Astrocyte of the hippocampus (primary cell): Measurements from ENCODE around the gene PPP1R2.
"Not testable (repeated sequence)": the region's sequence is repeated elsewhere in the genome, so short reads cannot be mapped to it uniquely, and the experiment has no call there.

Experiments
- DNase-seq: peaks from one replicate; pipeline ENCODE4 v3.0.0; 2011; ENCODE audit warnings: low read depth, low spot score

The PPP1R2 gene

GRCh38 chr3:195542698-195543499, at the start of gene PPP1R2:
Gene PPP1R2 (minus strand): TSS chr3:195543325. CDS start chr3:195543025, 300 bp downstream.
- peak; percentile 97 for DNase-seq

DNA sequence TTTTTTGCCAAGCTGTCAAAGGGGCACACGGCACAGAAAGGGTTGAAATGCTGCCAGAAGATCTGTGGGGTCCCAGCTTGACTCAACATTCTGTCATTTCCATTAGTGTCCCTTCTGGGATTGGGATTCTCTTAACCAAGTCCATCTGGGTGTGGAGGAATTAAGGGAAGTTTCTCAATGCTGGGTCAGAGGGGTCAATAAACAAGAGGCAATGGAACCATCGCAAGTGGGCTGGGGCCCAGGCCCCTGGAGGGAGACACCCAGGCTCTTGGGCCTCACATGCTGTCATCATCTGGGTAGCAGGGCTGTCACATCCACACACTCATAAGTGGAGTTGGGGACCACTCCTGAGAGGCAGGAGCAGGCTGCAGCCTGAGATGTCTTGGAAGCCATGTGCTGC, 48.7 kb upstream of the PPP1R2 start:
- DNase-seq, result no peak

DNA sequence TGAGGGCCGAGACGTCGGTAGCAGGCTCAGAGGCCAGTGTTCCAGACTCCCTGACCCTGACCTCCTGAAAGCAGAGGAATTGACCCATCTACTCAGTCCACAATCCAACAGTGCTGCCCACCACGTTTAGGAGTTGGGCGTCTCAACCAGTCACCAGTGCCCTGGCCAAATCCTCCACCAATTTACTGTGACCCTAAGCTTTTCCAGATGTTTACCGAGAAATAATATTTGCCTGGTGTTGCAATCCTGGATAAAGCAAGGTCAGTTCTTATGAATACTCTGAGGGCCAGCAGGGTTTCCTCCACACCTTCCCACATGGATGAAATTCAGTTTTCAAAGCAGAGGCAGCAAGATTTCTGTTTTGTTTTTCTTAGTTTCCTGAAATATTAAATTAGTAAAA, 48.1 kb upstream of the PPP1R2 start:
- no peak for DNase-seq

- DNase-seq, result not testable (repeated sequence)
These were observed 47.3 kb upstream of the PPP1R2 start for GRCh38 chr3:195590381-195590780.

DNA sequence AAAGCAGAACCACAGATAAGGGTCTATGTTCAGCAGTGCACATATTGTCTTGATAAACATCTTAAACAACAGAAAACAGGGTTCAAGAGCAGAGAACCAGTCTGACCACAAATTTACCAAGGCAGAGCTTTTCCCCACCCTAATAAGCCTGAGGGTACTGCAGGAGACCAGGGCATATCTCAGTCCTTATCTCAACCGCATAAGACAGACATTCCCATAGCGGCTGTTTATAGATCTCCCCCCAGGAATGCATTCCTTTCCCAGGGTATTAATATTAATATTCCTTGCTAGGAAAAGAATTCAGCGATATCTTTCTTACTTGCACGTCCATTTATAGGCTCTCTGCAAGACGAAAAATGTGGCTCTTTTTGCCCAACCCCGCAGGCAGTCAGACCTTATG, 46.7 kb upstream of the PPP1R2 start:
- DNase-seq, result not testable (repeated sequence)

DNA sequence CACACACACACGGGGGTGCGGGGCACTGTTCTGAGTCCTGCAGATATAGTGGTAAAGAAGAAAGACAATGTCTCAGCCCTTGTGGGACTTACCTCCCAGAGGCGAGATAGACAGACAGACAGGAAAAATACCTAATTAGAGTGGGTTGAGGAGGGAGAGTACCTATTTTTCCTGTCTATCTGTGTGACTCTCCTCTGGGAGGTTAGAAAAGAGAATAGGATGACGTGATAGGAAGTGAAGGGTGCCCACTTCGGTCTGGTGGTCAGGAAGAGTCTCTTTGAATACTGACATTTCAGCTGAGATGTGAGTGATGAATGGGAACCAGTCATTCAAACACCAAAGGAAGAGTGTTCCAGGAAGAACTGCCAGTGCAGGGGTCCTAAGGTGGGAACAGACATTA, 44.7 kb upstream of the PPP1R2 start:
- no peak for DNase-seq

DNA sequence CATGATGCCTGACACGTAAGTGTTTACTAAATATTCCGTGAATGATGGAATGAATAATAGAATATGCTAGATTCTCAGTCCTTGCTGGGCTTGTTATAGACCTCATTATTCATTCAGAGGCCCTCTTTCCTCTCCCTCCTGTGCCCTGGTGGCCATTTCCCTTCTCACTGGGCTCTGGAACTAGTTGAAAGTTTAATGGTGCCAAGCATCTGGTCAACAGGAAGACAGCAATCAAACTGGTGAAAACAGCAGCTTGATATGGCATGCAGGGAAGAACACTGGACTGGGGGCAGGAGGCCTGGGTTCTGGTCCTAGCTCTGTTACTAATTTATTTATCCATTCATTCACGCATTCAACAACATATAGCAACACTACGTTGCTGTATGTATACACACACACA, 44.3 kb upstream of the PPP1R2 start:
- no peak for DNase-seq

DNA sequence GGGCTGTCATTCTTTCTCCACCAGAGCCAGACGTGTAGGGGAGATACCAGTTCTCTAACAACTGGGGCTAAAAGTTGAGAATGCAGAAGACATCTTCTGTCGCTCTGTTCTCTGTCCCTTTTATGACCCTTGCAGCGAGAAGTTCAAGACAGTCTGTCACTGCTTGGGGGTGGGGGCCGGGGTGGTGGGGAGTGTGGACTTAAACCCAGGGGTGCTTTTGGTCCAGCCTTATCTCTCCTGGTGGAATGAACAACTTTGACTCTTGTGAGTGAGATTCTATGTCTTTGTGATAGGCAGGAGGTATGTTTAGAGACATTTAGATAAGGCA, 41.4 kb upstream of the PPP1R2 start:
- no peak for DNase-seq

DNA sequence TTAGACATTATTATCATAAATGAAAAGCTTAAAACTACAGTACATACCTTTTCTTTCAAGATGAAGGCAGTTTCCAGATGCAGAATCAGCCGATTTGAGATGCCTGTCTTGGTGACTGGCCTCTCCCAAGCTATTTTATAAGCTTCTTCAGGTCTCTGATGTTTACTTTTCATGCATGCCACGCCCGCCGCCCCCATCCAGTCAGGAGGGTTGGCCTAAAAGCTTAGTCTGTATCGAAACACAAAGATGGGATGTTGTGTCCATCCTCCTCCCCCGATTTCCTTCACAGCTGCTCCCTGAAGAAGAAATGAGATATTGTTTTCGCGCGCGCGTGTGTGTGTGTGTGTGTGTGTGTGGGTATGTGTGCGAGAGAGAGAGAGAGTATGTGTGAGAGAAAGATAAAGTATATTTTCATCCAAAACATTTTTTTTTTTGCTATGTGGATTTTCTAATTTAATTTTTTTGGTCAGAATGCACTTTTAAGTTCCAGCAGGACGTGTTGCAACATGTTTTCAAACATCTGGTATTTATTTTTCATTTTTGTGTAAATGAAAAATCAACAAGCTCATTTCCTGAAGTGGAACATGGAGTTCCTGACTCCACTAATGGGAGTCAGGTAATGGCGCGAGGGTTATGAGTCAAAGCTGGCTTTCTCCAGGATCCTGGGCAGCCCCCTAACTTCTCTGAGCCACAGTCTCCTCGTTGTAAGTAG, 40.9 kb upstream of the PPP1R2 start, which contains the start of gene APOD:
Gene APOD (minus strand): TSS at position 110 of the 712 bp plus-strand sequence. CDS start 4,479 bp downstream, outside the sequence.
- no peak for DNase-seq

GRCh38 chr3:195582947-195583346, 39.8 kb upstream of the PPP1R2 start:
- DNase-seq, result no peak

DNA sequence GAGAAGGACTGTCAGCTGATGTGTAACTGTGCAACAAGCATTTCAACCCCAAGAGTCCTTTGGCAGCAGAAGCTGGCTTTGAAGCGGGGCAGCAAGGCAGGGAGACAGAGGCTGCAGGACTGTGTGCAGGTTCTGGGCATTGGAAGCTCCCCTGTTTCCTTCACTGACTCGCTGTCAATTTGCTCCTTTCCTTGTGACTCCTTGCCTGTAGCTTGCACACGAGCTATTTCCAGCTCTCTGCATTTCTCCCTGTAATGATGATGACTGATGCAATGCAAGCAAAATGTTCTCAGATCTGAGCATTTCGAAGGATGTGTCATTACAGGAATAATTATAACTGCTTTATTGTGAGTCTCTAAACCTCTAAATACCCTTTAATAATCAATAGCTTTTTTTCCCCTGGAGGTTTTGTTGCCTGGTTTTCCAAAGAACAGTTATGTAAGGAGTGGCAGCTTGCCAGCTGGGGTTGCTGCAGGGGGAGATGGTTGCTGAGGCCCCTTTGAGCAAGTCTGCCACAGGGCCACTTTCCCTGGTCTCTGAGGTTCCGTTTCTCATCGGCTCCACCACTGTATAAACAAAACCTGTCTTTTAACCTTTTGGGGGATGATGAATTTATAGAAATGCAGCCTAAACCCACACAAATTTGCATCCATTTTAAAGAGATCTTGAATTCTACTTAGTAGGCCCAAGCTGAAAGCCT, 37.8 kb upstream of the PPP1R2 start:
- DNase-seq, result peak; percentile 20

DNA sequence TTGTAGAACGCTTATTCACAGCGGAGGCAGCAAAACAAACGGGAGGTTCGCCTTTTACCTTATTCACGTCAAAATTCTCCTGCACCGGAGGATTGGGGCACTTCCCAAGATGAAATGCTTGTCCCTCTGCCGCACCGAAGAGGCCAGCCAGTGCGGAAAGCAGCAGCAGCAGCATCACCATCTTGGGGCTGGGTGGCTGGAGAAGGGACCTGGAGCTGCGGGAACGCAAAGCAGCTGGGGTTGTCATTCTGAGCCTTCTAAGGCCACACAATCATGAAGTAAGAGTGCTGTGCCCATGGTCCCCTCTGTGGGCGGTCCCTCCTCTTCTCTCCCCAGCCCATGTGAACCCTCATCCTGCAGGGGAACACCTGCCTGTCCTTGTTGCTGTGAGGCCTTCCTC, 36.2 kb upstream of the PPP1R2 start:
- DNase-seq, result no peak

DNA sequence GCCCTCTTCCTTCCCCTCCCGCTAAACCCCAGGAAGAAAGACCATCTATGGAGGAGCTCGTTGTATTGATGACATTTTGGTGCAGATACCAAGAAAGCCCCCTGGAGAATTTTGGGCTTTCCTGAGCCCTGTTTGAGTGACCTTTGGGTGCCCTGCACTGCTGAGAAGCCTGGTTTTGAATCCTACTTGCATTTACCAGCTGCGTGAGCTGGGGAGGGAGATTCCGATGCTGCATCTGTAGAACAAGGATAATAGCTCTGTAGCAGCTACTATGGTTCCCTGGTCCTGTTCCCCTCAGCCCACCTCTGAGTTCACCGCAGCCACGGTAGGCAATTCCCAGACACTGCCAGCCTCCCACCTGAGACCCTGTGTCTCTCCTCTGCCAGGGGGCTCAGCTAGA, 35.4 kb upstream of the PPP1R2 start:
- no peak for DNase-seq

DNA sequence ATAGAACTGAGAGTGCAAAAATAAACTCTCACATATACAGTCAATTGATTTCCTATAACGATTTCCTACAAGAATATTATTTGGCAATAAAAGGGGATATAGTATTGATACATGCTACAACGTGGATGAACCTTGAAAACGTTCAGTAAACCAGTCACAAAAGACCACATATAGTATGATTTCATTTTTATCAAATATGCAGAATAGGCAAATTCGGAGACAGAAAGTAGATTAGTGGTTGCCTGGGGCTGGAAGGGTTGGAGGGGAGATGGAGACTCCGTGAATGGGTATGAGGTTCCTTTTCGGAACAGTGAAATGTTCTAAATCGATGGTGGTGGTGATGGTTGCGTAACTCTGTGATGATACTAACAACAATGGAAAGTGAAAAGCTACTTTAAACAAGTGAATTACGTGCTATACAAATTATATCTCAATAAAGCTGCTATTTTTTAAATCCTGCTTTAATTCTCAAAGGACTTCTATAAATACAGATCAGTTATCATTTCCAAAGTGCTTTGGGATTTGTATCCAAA, 34.6 kb upstream of the PPP1R2 start:
- no peak for DNase-seq

GRCh38 chr3:195574497-195575304, 31.6 kb upstream of the PPP1R2 start:
- DNase-seq, result no peak

DNA sequence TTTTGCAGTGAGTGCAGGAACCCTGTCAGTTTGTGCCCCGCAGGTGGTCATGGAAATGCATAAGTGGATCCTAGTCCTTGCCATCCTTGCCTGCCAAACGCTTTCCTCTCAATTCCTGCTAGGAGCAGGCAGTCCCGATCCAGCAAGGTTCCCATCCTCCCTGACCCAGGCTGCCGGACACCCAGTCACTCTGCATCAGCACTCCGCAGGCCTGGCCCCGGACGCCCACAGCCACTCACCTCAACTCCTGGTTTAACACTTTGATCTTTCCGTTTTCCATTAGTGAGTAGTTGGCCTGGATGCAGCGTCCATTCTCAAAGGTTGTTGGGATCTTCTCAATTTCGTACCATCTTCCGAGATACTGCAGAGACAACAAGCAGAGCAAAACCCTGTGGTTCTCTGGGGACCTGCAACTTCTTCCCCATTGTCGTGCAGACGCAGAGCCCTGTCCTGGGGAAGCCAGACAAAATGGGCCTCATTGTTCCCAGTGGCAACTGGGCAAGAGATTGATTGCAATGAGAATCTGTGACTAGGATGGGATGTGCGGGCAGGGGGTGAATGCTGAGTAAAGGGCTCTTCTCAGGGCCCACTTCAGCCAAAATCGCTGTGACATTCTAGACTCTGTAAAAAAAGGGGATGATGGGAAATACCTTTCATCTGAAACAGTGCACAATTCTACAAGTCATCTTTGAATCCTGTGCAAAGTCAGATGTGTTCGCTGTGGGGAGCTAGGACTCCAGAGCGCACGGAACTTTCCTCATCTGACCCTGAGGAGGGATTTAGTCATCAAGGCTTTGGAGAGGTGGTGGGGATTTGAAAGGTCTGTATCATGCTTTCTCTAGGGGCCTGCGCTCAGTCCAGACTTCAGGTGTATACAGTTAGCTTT, 30.7 kb upstream of the PPP1R2 start:
- no peak for DNase-seq

DNA sequence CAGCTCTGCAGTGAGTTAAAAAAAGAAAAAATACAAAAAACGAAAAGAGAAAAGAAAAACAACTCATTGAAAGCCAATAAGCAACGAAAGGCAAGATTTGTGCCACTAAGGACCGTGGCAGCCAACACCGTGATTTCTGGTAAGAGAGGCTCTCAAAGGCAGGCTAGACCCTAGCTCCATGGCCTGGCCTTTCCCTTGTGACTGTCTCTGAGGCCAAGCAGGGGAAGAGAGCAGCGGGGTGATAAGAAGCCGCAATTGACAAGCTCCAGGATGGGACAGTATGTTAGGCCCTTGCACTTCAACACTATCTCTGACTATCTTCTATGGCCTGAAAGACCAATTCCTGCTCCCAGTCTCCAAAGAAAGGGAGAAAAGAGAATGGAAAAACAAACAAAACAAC, 28.2 kb upstream of the PPP1R2 start:
- DNase-seq, result no peak

DNA sequence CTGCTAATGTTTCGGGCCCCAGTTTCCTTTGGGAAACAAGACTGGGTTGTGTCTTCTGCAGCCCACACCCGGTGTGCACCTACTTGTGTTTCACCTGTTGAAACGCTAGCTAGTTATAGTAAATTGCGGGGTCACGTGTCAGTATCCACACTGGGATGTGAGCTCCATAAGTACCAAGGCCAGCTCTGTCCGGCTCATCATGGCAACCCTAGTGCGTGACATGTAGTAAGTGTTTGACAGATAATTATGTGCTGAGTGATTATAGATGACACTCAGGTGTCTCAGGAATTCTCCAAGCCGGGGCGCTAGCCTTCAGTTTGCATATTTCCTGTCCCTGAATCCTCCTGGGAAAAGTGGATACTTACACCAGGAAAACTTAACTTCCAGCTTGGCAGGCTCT, 27.8 kb upstream of the PPP1R2 start:
- DNase-seq, result no peak

DNA sequence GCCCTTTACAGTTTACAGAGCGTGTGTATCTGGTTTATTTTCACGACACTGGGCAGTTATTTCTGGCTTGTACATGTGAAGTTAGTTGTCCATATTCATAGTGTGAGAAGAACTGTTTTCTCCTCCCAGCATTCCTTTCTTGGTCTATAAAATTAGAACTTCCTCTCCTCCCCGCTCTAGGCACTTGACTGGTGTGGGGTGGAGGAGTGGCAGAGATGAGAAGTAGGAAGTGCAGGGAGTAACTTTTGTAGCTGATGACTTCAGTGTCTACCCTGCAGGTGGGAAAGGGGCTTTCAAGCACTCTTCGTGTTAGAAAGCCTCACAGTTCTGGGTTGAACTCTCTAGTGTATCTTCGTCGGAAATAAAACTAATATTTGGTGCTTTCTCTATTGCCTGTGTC, 27.2 kb upstream of the PPP1R2 start:
- DNase-seq, result no peak

GRCh38 chr3:195568630-195569029, 25.5 kb upstream of the PPP1R2 start:
- DNase-seq, result no peak
